Measurements from ENCODE around the gene SLC27A6.

Gene SLC27A6

DNA sequence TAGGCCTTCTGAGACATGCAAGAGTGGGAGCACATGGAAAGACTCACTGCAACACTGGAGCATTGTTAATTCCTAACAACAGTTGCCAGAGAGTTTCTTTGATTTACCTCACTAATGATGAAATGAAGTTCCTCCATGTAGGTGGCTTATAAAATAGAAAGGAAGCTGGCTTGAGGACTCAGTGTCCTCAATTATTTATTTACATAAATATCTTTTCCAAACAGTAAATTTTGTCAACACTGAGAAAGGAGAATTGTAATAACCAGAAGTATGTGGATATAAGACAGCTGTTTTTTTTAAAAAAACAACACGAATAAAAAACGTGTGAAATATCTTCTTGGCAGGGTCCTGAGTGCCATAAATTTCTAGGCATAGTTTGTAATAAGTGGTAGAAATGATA, 9.1 kb upstream of the SLC27A6 start:
- H3K27ac ChIP-seq (ENCODE audit: low read length): no peak overlapping the region

GRCh38 chr5:128962211-128962610, 3.1 kb upstream of the SLC27A6 start:
- Histone ChIP-seq H3K4me3 (ENCODE audit: low read length) (no peak overlapping the region), H3K79me2 (ENCODE audit: low read length) (no peaks in the 10 kb centered on the region), H3K4me2 (ENCODE audit: low read length) (no peak overlapping the region), H3K9ac (ENCODE audit: low read length) (no peak overlapping the region), H3K4me1 (ENCODE audit: low read length) (no peaks in the 10 kb centered on the region), H3K27me3 (ENCODE audit: low read depth, low read length) (no peaks in the 10 kb centered on the region), H2AFZ (ENCODE audit: low read depth, low read length) (no peak overlapping the region), H3K36me3 (replicated peaks; ENCODE audit: low read depth, low read length) (no peaks in the 10 kb centered on the region), H3K9me3 (ENCODE audit: insufficient read depth, low read length) (no peaks in the 10 kb centered on the region), H4K20me1 (ENCODE audit: insufficient read depth, low read length) (no peaks in the 10 kb centered on the region), H3K27ac (ENCODE audit: low read length) (no peak overlapping the region)
- no peak for TF ChIP-seq EZH2phosphoT487 (IDR thresholded peaks at IDR 0.05; ENCODE audit: low read depth)
- TF ChIP-seq, protein P1, sequence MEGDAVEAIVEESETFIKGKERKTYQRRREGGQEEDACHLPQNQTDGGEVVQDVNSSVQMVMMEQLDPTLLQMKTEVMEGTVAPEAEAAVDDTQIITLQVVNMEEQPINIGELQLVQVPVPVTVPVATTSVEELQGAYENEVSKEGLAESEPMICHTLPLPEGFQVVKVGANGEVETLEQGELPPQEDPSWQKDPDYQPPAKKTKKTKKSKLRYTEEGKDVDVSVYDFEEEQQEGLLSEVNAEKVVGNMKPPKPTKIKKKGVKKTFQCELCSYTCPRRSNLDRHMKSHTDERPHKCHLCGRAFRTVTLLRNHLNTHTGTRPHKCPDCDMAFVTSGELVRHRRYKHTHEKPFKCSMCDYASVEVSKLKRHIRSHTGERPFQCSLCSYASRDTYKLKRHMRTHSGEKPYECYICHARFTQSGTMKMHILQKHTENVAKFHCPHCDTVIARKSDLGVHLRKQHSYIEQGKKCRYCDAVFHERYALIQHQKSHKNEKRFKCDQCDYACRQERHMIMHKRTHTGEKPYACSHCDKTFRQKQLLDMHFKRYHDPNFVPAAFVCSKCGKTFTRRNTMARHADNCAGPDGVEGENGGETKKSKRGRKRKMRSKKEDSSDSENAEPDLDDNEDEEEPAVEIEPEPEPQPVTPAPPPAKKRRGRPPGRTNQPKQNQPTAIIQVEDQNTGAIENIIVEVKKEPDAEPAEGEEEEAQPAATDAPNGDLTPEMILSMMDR (IDR thresholded peaks at IDR 0.05; ENCODE audit: low read depth, low read length): no peak

More for the DNA sequence above, 9.1 kb upstream of the SLC27A6 start:
- Histone ChIP-seq H3K79me2 (ENCODE audit: low read length) (no peaks in the 10 kb centered on the region), H3K4me3 (ENCODE audit: low read length) (no peak overlapping the region), H3K9ac (ENCODE audit: low read length) (no peak overlapping the region), H3K9me3 (ENCODE audit: insufficient read depth, low read length) (no peaks in the 10 kb centered on the region), H3K4me1 (ENCODE audit: low read length) (no peaks in the 10 kb centered on the region), H4K20me1 (ENCODE audit: insufficient read depth, low read length) (no peaks in the 10 kb centered on the region), H2AFZ (ENCODE audit: low read depth, low read length) (no peak overlapping the region), H3K27me3 (ENCODE audit: low read depth, low read length) (no peaks in the 10 kb centered on the region), H3K4me2 (ENCODE audit: low read length) (no peak overlapping the region), H3K36me3 (replicated peaks; ENCODE audit: low read depth, low read length) (no peaks in the 10 kb centered on the region)
- TF ChIP-seq, protein P1 (IDR thresholded peaks at IDR 0.05; ENCODE audit: low read depth, low read length): no peak
- TF ChIP-seq EZH2phosphoT487 (IDR thresholded peaks at IDR 0.05; ENCODE audit: low read depth): no peak

- Histone ChIP-seq H4K20me1 (ENCODE audit: insufficient read depth, low read length) (no peaks in the 10 kb centered on the region), H3K79me2 (ENCODE audit: low read length) (no peaks in the 10 kb centered on the region), H3K4me1 (ENCODE audit: low read length) (no peaks in the 10 kb centered on the region), H2AFZ (ENCODE audit: low read depth, low read length) (no peak overlapping the region), H3K9me3 (ENCODE audit: insufficient read depth, low read length) (no peaks in the 10 kb centered on the region), H3K36me3 (replicated peaks; ENCODE audit: low read depth, low read length) (no peaks in the 10 kb centered on the region), H3K9ac (ENCODE audit: low read length) (no peak overlapping the region), H3K4me2 (ENCODE audit: low read length) (no peak overlapping the region), H3K27ac (ENCODE audit: low read length) (no peak overlapping the region), H3K27me3 (ENCODE audit: low read depth, low read length) (no peaks in the 10 kb centered on the region), H3K4me3 (ENCODE audit: low read length) (no peak overlapping the region)
- TF ChIP-seq EZH2phosphoT487 (IDR thresholded peaks at IDR 0.05; ENCODE audit: low read depth): no peak
- TF ChIP-seq, protein P1 (IDR thresholded peaks at IDR 0.05; ENCODE audit: low read depth, low read length): no peak
Observed at GRCh38 chr5:128965638-128966302, 482 bp downstream of the SLC27A6 start.

- H3K27me3 ChIP-seq (ENCODE audit: low read depth, low read length): no peaks in the 10 kb centered on the region
- H3K4me3 ChIP-seq (ENCODE audit: low read length): no peak overlapping the region
- H2AFZ ChIP-seq (ENCODE audit: low read depth, low read length): no peak overlapping the region
- no peaks in the 10 kb centered on the region for H3K9me3 ChIP-seq (ENCODE audit: insufficient read depth, low read length)
- no peaks in the 10 kb centered on the region for H3K36me3 ChIP-seq (replicated peaks; ENCODE audit: low read depth, low read length)
- no peaks in the 10 kb centered on the region for H3K4me1 ChIP-seq (ENCODE audit: low read length)
- no peak for TF ChIP-seq EZH2phosphoT487 (IDR thresholded peaks at IDR 0.05; ENCODE audit: low read depth)
- TF ChIP-seq, protein P1 (IDR thresholded peaks at IDR 0.05; ENCODE audit: low read depth, low read length): no peak
- H3K9ac ChIP-seq (ENCODE audit: low read length): no peak overlapping the region
- no peaks in the 10 kb centered on the region for H3K79me2 ChIP-seq (ENCODE audit: low read length)
- no peak overlapping the region for H3K4me2 ChIP-seq (ENCODE audit: low read length)
- H4K20me1 ChIP-seq (ENCODE audit: insufficient read depth, low read length): no peaks in the 10 kb centered on the region
- H3K27ac ChIP-seq (ENCODE audit: low read length): no peak overlapping the region
Observed at GRCh38 chr5:128966375-128966774, 1.1 kb downstream of the SLC27A6 start.

Data from OCI-LY3 (cell line).